Uterus (tissue), 2 donors: ENCODE results near the gene OR13C4.

ENCODE experiments used
- POLR2A ChIP-seq, 2 donors: fragments of 450-650 bp; IDR thresholded peaks; one replicate each; pipeline ENCODE4 v1.6.1; 2016; ENCODE audit warnings: antibody characterized with exemption in 2 of 2, mild to moderate bottlenecking in 1 of 2, moderate library complexity in 1 of 2
- TF ChIP-seq, protein P1 (sequence below), 4 experiments: fragments of 200-600 bp in 2 of 4; fragments of 450-650 bp in 2 of 4; sonication (generic) in 2 of 4; IDR thresholded peaks; one replicate each; pipeline ENCODE4 v1.5.1; 2016 to 2019; ENCODE audit warnings: antibody characterized with exemption in 4 of 4, mild to moderate bottlenecking in 2 of 4, moderate library complexity in 1 of 4

DNA sequence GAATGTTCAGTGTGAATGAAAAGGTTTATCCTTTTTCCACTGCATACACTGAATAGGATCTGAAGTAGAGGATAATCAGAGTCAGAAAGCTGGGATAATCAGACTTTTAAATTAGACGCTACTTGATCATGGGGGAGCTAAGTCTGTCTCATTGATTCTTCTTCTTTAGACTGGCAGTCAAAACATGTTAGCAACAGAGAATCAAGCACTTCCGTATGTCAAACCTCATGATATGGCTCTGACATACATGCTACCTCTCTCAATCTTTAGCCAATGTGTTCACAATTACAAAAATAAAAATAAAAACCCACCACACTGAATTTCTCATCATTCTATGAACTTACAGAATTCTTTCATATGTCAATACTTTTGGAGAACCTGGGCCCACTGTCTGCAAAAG, 42.0 kb downstream of the OR13C4 start:
- TF ChIP-seq, protein P1, sequence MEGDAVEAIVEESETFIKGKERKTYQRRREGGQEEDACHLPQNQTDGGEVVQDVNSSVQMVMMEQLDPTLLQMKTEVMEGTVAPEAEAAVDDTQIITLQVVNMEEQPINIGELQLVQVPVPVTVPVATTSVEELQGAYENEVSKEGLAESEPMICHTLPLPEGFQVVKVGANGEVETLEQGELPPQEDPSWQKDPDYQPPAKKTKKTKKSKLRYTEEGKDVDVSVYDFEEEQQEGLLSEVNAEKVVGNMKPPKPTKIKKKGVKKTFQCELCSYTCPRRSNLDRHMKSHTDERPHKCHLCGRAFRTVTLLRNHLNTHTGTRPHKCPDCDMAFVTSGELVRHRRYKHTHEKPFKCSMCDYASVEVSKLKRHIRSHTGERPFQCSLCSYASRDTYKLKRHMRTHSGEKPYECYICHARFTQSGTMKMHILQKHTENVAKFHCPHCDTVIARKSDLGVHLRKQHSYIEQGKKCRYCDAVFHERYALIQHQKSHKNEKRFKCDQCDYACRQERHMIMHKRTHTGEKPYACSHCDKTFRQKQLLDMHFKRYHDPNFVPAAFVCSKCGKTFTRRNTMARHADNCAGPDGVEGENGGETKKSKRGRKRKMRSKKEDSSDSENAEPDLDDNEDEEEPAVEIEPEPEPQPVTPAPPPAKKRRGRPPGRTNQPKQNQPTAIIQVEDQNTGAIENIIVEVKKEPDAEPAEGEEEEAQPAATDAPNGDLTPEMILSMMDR (IDR thresholded peaks at IDR 0.05): no peak
- no peak for TF ChIP-seq POLR2A (IDR thresholded peaks at IDR 0.05)
